ENCODE data around the gene SLC32A1. TPM values are rescaled to one million over a fixed set of nuclear protein-coding genes. Genes with fewer than 3 reads are reported as not detected.

Gene SLC32A1
- total and polyA plus RNA-seq, 2 of the 4 experiments (the other 2 are of a cell fraction), result not detected

DNA sequence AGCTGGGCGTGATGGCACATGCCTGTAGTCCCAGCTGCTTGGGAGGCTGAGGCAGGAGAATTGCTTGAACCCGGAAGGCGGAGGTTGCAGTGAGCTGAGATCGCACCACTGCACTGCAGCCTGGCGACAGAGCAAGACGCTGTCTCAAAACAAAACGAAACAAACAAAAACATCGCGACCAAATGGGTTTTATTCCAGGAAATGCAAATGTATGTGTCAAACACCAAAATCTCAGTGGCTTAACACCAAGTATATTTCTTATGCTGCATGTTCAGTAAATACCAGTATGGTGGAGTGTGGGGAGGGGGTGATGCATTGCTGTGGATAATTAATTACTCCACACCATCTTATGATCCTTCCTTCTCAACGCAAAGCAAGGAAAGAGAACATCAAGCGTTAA is 52.1 kb downstream of the SLC32A1 start:
- DNase-seq, result no peak
- WGBS, 2 experiments (ENCODE audit: extremely low coverage in 2 of 2, insufficient read length in 1 of 2), result 100% methylated on average over 2 of the region's 11 CpGs; no CpG with 5 or more reads in 1 of the 2 experiments
- Histone ChIP-seq H2AK5ac (ENCODE audit: low read depth, low read length) (no peak overlapping the region), H2BK15ac (ENCODE audit: low read depth, low read length) (no peak overlapping the region), H2AFZ (replicated peaks; ENCODE audit: low read length, poor library complexity) (no peak overlapping the region), H3K56ac (ENCODE audit: extremely low read depth, insufficient read depth, low read length) (no peak overlapping the region), H2AK9ac (replicated peaks; ENCODE audit: low read depth, low read length, poor library complexity) (no peak overlapping the region), H3K4me2 (ENCODE audit: low read depth, low read length) (no peak overlapping the region), H3K27ac (ENCODE audit: insufficient read depth, low read length) (no peak overlapping the region), H3K4me3 (ENCODE audit: insufficient read depth, low read depth, low read length) (no peak overlapping the region), H3K9me1 (ENCODE audit: insufficient read depth, low read length) (no peaks in the 10 kb centered on the region), H3K36me3 (ENCODE audit: control insufficient read depth, insufficient read depth, low read length) (peaks cover 14% of the 10 kb centered on the region), H2BK120ac (ENCODE audit: low read depth, low read length) (no peak overlapping the region), H4K20me1 (ENCODE audit: insufficient read depth, low read length) (no peaks in the 10 kb centered on the region), H4K5ac (ENCODE audit: low read depth, low read length) (no peak overlapping the region), H3K79me1 (ENCODE audit: low read depth in 1 of 2, low read length in 2 of 2) (no peaks in the 10 kb centered on the region), H2BK5ac (ENCODE audit: low read depth, low read length, poor library complexity, severe bottlenecking) (no peak overlapping the region), H4K91ac (ENCODE audit: insufficient read depth, low read depth, low read length) (no peak overlapping the region), H3K14ac (replicated peaks; ENCODE audit: low read depth, low read length) (no peak overlapping the region), H3K18ac (ENCODE audit: low read depth, low read length) (no peak overlapping the region), H3K9me3 (ENCODE audit: control insufficient read depth, insufficient read depth, low read length) (no peaks in the 10 kb centered on the region), H3K4me1 (ENCODE audit: control insufficient read depth, insufficient read depth, low read length) (no peaks in the 10 kb centered on the region), H3K27me3 (ENCODE audit: control insufficient read depth, insufficient read depth, low read length) (no peaks in the 10 kb centered on the region), H2BK20ac (ENCODE audit: low read depth, low read length) (no peak overlapping the region), H3K23ac (ENCODE audit: low read depth, low read length) (no peak overlapping the region), H4K8ac (ENCODE audit: low read depth in 2 of 2, low read length in 2 of 2) (no peak overlapping the region), H3K9ac (ENCODE audit: low read depth, low read length) (no peak overlapping the region), H3K4ac (ENCODE audit: low read depth, low read length) (no peak overlapping the region)
- ChIA-PET POLR2A (ENCODE audit: unreplicated experiment) (no interaction called here), CTCF (no interaction called here)
- dilution Hi-C loops (cut with HindIII; ENCODE audit: low sequenced_read_pairs, unreplicated experiment) (no loop called here), intact Hi-C loops (cut with micrococcal nuclease) (no loop called here), in situ Hi-C loops (cut with MboI; ENCODE audit: low sequenced_read_pairs) (no loop called here)
- BruUV-seq (replicated peaks), result no TSS peak
- no peak for ATAC-seq (ENCODE audit: low read depth)
- TF ChIP-seq MAFK (IDR thresholded peaks at IDR 0.05; ENCODE audit: low read depth, low read length), result no peak
- TF ChIP-seq, protein P1, sequence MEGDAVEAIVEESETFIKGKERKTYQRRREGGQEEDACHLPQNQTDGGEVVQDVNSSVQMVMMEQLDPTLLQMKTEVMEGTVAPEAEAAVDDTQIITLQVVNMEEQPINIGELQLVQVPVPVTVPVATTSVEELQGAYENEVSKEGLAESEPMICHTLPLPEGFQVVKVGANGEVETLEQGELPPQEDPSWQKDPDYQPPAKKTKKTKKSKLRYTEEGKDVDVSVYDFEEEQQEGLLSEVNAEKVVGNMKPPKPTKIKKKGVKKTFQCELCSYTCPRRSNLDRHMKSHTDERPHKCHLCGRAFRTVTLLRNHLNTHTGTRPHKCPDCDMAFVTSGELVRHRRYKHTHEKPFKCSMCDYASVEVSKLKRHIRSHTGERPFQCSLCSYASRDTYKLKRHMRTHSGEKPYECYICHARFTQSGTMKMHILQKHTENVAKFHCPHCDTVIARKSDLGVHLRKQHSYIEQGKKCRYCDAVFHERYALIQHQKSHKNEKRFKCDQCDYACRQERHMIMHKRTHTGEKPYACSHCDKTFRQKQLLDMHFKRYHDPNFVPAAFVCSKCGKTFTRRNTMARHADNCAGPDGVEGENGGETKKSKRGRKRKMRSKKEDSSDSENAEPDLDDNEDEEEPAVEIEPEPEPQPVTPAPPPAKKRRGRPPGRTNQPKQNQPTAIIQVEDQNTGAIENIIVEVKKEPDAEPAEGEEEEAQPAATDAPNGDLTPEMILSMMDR (conservative IDR thresholded peaks at IDR 0.05; ENCODE audit: low read depth, low read length), result no peak
- TF ChIP-seq, protein P2, sequence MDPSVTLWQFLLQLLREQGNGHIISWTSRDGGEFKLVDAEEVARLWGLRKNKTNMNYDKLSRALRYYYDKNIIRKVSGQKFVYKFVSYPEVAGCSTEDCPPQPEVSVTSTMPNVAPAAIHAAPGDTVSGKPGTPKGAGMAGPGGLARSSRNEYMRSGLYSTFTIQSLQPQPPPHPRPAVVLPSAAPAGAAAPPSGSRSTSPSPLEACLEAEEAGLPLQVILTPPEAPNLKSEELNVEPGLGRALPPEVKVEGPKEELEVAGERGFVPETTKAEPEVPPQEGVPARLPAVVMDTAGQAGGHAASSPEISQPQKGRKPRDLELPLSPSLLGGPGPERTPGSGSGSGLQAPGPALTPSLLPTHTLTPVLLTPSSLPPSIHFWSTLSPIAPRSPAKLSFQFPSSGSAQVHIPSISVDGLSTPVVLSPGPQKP (IDR thresholded peaks at IDR 0.05; ENCODE audit: borderline replicate concordance, low read depth, low read length), result no peak
- TF ChIP-seq CEBPB (IDR thresholded peaks at IDR 0.05; ENCODE audit: low read depth, low read length), result no peak
- TF ChIP-seq RFX5 (IDR thresholded peaks at IDR 0.05; ENCODE audit: low read depth, low read length), result no peak
- TF ChIP-seq FOS (IDR thresholded peaks at IDR 0.05; ENCODE audit: low read depth, low read length), result no peak
- no peak for TF ChIP-seq CHD1 (IDR thresholded peaks at IDR 0.05; ENCODE audit: low read depth, low read length)
- no peak for TF ChIP-seq MAZ (IDR thresholded peaks at IDR 0.05; ENCODE audit: borderline replicate concordance, low read depth, low read length)
- TF ChIP-seq RAD21 (IDR thresholded peaks at IDR 0.05; ENCODE audit: low read length), result no peak
- TF ChIP-seq MXI1 (IDR thresholded peaks at IDR 0.05; ENCODE audit: borderline replicate concordance, low read depth, low read length), result no peak
- no peak for TF ChIP-seq RCOR1 (IDR thresholded peaks at IDR 0.05; ENCODE audit: insufficient replicate concordance, low read length)

Measured in IMR-90 (cell line).